Hematopoietic multipotent progenitor cell treated with erythropoietin and hydrocortisone succinate and interleukin-3 and kit ligand, for 15 days (in vitro differentiated cells): Measurements from ENCODE around the gene PIAS1.

ENCODE experiments used
- DNase-seq: peaks from one replicate; pipeline ENCODE4 v3.0.0-alpha.2; 2015; ENCODE audit warnings: low spot score

Gene PIAS1

GRCh38 chr15:68063606-68064005, 9.5 kb downstream of the PIAS1 start:
- DNase-seq, result no peak

GRCh38 chr15:68073576-68074288, 19.6 kb downstream of the PIAS1 start:
- DNase-seq, result no peak

- DNase-seq, result no peak
These were observed 21.8 kb downstream of the PIAS1 start for GRCh38 chr15:68075764-68076385.

- DNase-seq, result no peak
These were observed 24.2 kb downstream of the PIAS1 start for GRCh38 chr15:68078365-68078764.

- DNase-seq, result no peak
These were observed 26.2 kb downstream of the PIAS1 start for GRCh38 chr15:68080334-68080733.

- DNase-seq, result no peak
These were observed 26.7 kb downstream of the PIAS1 start for GRCh38 chr15:68080783-68081182.

GRCh38 chr15:68081869-68082505, 27.9 kb downstream of the PIAS1 start:
- no peak for DNase-seq

GRCh38 chr15:68082735-68083134, 28.6 kb downstream of the PIAS1 start:
- DNase-seq, result no peak

GRCh38 chr15:68083463-68083862, 29.3 kb downstream of the PIAS1 start:
- no peak for DNase-seq

- no peak for DNase-seq
These were observed 30.9 kb downstream of the PIAS1 start for GRCh38 chr15:68085052-68085451.

GRCh38 chr15:68091743-68092142, 37.6 kb downstream of the PIAS1 start:
- DNase-seq, result no peak

GRCh38 chr15:68096099-68096498, 42.0 kb downstream of the PIAS1 start:
- no peak for DNase-seq

- no peak for DNase-seq
These were observed 42.9 kb downstream of the PIAS1 start for GRCh38 chr15:68097029-68097428.

- no peak for DNase-seq
These were observed 44.4 kb downstream of the PIAS1 start for GRCh38 chr15:68098465-68098864.

- no peak for DNase-seq
These were observed 46.1 kb downstream of the PIAS1 start for GRCh38 chr15:68100194-68100593.

GRCh38 chr15:68103603-68104002, 49.5 kb downstream of the PIAS1 start:
- no peak for DNase-seq

- DNase-seq, result no peak
These were observed 52.5 kb downstream of the PIAS1 start for GRCh38 chr15:68106656-68107055.

GRCh38 chr15:68107142-68107541, 53.0 kb downstream of the PIAS1 start:
- no peak for DNase-seq

- DNase-seq, result no peak
These were observed 58.6 kb downstream of the PIAS1 start for GRCh38 chr15:68112706-68113105.

GRCh38 chr15:68113273-68113672, 59.2 kb downstream of the PIAS1 start:
- DNase-seq, result no peak

GRCh38 chr15:68113751-68114150, 59.6 kb downstream of the PIAS1 start:
- no peak for DNase-seq

- DNase-seq, result peak; percentile 59
These were observed 60.2 kb downstream of the PIAS1 start for GRCh38 chr15:68114356-68114755.

- DNase-seq, result peak; percentile 21
These were observed 60.7 kb downstream of the PIAS1 start for GRCh38 chr15:68114840-68115239.
